SK-N-SH (cell line): ENCODE results near the gene MYH15. TPM values are rescaled to one million over a fixed set of nuclear protein-coding genes. Genes with fewer than 3 reads are reported as not detected.

Experiments
- CTCF ChIA-PET: fragments of 300-600, 350-600 bp; formaldehyde crosslinking; extraction: SDS; loops from one replicate; lab custom pipeline; 2021; lab: Yijun Ruan, JAX
- POLR2A ChIA-PET: fragments of 350-600 bp; sonication (Branson Sonifier 250); formaldehyde crosslinking; extraction: SDS; loops from one replicate; lab custom pipeline; 2020; ENCODE audit warnings: antibody characterized with exemption, inconsistent platforms; lab: Yijun Ruan, JAX
- DNase-seq: peaks from one replicate; pipeline ENCODE4 v3.0.0; 2012
- H2AFZ ChIP-seq: fragments of 200-600 bp; sonication (generic); 2 replicates; pipeline ENCODE4 v1.8.1; 2016; ENCODE audit warnings: antibody characterized with exemption, mild to moderate bottlenecking, low read depth
- H3F3A ChIP-seq: fragments of 200-600 bp; sonication (generic); replicated peaks from 2 replicates; pipeline ENCODE3; 2016; ENCODE audit warnings: antibody characterized with exemption, mild to moderate bottlenecking; ENCODE audit not compliant: insufficient read depth
- H3K27ac ChIP-seq, 2 experiments: fragments of 200-500 bp in 1 of 2; fragments of 200-600 bp in 1 of 2; sonication (Bioruptor generic) in 1 of 2; sonication (generic), shearing (Covaris generic) in 1 of 2; 2 replicates each; pipeline versions ENCODE4 v1.5.1 to v1.6.1; 2014 to 2016; ENCODE audit warnings: low read depth in 2 of 2, inconsistent platforms in 1 of 2, low read length in 1 of 2, mild to moderate bottlenecking in 1 of 2, mixed read lengths in 1 of 2
- H3K27me3 ChIP-seq: fragments of 200-600 bp; sonication (generic), shearing (Covaris generic); 2 replicates; pipeline ENCODE4 v1.6.1; 2016; ENCODE audit warnings: mixed run types; ENCODE audit not compliant: insufficient read depth
- H3K36me3 ChIP-seq, 2 experiments: fragments of 200-500 bp in 1 of 2; fragments of 200-600 bp in 1 of 2; sonication (Bioruptor generic) in 1 of 2; sonication (generic) in 1 of 2; replicated peaks in 1 of 2; 2 replicates each; pipeline versions ENCODE3 to v1.5.1; 2014 to 2016; ENCODE audit warnings: low read length in 1 of 2, mild to moderate bottlenecking in 1 of 2; ENCODE audit not compliant: insufficient read depth in 2 of 2, control insufficient read depth in 1 of 2
- H3K4me1 ChIP-seq, 2 experiments: fragments of 200-500 bp in 1 of 2; fragments of 200-600 bp in 1 of 2; sonication (Bioruptor generic) in 1 of 2; sonication (generic), shearing (Covaris generic) in 1 of 2; 2 replicates each; pipeline versions ENCODE4 v1.5.1 to v1.6.1; 2014 to 2016; ENCODE audit warnings: low read depth in 1 of 2, low read length in 1 of 2, mixed run types in 1 of 2; ENCODE audit not compliant: insufficient read depth in 2 of 2, control insufficient read depth in 1 of 2
- H3K4me2 ChIP-seq: fragments of 200-600 bp; sonication (generic), shearing (Covaris generic); 2 replicates; pipeline ENCODE4 v1.6.1; 2017; ENCODE audit warnings: mixed run types
- H3K4me3 ChIP-seq, 2 experiments: fragments of 200-500 bp in 1 of 2; fragments of 200-600 bp in 1 of 2; sonication (Bioruptor generic) in 1 of 2; sonication (generic), shearing (Covaris generic) in 1 of 2; 2 replicates each; pipeline versions ENCODE4 v1.5.1 to v1.8.1; 2014 to 2016; ENCODE audit warnings: low read depth in 2 of 2, inconsistent platforms in 1 of 2, low read length in 1 of 2, mild to moderate bottlenecking in 1 of 2, mixed read lengths in 1 of 2, moderate library complexity in 1 of 2
- H3K79me2 ChIP-seq: fragments of 200-600 bp; sonication (generic); 2 replicates; pipeline ENCODE4 v1.8.1; 2017; ENCODE audit warnings: mild to moderate bottlenecking; ENCODE audit not compliant: insufficient read depth
- H3K9ac ChIP-seq: fragments of 200-600 bp; sonication (generic); 2 replicates; pipeline ENCODE4 v1.6.1; 2017; ENCODE audit warnings: mixed run types
- H3K9me2 ChIP-seq: fragments of 200-600 bp; sonication (generic); 2 replicates; pipeline ENCODE4 v1.6.1; 2017; ENCODE audit warnings: mixed run types
- H3K9me3 ChIP-seq: fragments of 200-600 bp; sonication (generic); 2 replicates; pipeline ENCODE4 v1.6.1; 2017; ENCODE audit warnings: mixed run types, mild to moderate bottlenecking, moderate library complexity
- H4K20me1 ChIP-seq: fragments of 200-600 bp; sonication (generic); 2 replicates; pipeline ENCODE4 v1.6.1; 2017; ENCODE audit warnings: mild to moderate bottlenecking, mixed run types; ENCODE audit not compliant: insufficient read depth
- CHD2 ChIP-seq: fragments of 150-350 bp; IDR thresholded peaks from 2 replicates; pipeline ENCODE4 v1.6.1; 2018; ENCODE audit warnings: low read length; ENCODE audit not compliant: partially characterized antibody
- ELF1 ChIP-seq: IDR thresholded peaks from 2 replicates; pipeline ENCODE4 v1.4.0; 2012
- EP300 ChIP-seq, 2 experiments: IDR thresholded peaks; 2 replicates each; pipeline versions ENCODE4 v1.4.0 to v1.6.1; 2012; ENCODE audit warnings: borderline replicate concordance in 1 of 2, low read depth in 1 of 2, low read length in 1 of 2
- EZH2phosphoT487 ChIP-seq: fragments of 200-600 bp; sonication (generic); IDR thresholded peaks from 2 replicates; pipeline ENCODE4 v1.6.1; 2017; ENCODE audit warnings: low read depth, mixed run types, mild to moderate bottlenecking, antibody characterized with exemption, moderate library complexity, borderline replicate concordance
- FOXJ3 ChIP-seq: sonication (generic); formaldehyde crosslinking; IDR thresholded peaks from 2 replicates; pipeline ENCODE4 v1.5.1; 2020; ENCODE audit warnings: mild to moderate bottlenecking, missing genetic modification reagents
- GABPA ChIP-seq: IDR thresholded peaks from 2 replicates; pipeline ENCODE4 v1.4.0; 2012; ENCODE audit warnings: low read depth, mild to moderate bottlenecking
- GATA2 ChIP-seq: sonication (generic); formaldehyde crosslinking; IDR thresholded peaks from 2 replicates; pipeline ENCODE4 v1.5.0; 2020; ENCODE audit warnings: mild to moderate bottlenecking, missing genetic modification reagents
- MXI1 ChIP-seq: IDR thresholded peaks from 2 replicates; pipeline ENCODE4 v1.6.1; 2012; ENCODE audit warnings: mild to moderate bottlenecking, low read depth, low read length, improper control_type of control experiment
- NFIC ChIP-seq: IDR thresholded peaks from 2 replicates; pipeline ENCODE4 v1.4.0; 2012; ENCODE audit warnings: borderline replicate concordance
- NRF1 ChIP-seq: IDR thresholded peaks from 2 replicates; pipeline ENCODE4 v1.6.1; 2012; ENCODE audit warnings: low read depth, mild to moderate bottlenecking, low read length
- PBX3 ChIP-seq: IDR thresholded peaks from 2 replicates; pipeline ENCODE4; 2012
- POLR2AphosphoS5 ChIP-seq: IDR thresholded peaks from 2 replicates; pipeline ENCODE4 v1.6.1; 2012; ENCODE audit warnings: low read depth, low read length
- RAD21 ChIP-seq: IDR thresholded peaks from 2 replicates; pipeline ENCODE4 v1.6.1; 2012; ENCODE audit warnings: mild to moderate bottlenecking, low read length
- RFX5 ChIP-seq: IDR thresholded peaks from 2 replicates; pipeline ENCODE4 v1.6.1; 2012; ENCODE audit warnings: mild to moderate bottlenecking, improper control_type of control experiment, low read length
- RXRA ChIP-seq: IDR thresholded peaks from 2 replicates; pipeline ENCODE4 v1.4.0; 2012; ENCODE audit warnings: low read depth, mild to moderate bottlenecking, borderline replicate concordance
- SIN3A ChIP-seq: IDR thresholded peaks from 2 replicates; pipeline ENCODE4 v1.6.1; 2012; ENCODE audit warnings: low read depth, mild to moderate bottlenecking, low read length, moderate library complexity, borderline replicate concordance
- TAF1 ChIP-seq: IDR thresholded peaks from 2 replicates; pipeline ENCODE4 v1.6.1; 2012; ENCODE audit warnings: low read depth, mild to moderate bottlenecking, low read length, moderate library complexity, borderline replicate concordance
- TCF12 ChIP-seq: IDR thresholded peaks from 2 replicates; pipeline ENCODE4 v1.4.0; 2012
- TEAD4 ChIP-seq: IDR thresholded peaks from 2 replicates; pipeline ENCODE4 v1.4.0; 2012; ENCODE audit warnings: mild to moderate bottlenecking, borderline replicate concordance; ENCODE audit not compliant: insufficient read depth
- ZBTB33 ChIP-seq: IDR thresholded peaks from 2 replicates; pipeline ENCODE4 v1.4.0; 2012; ENCODE audit warnings: low read depth, borderline replicate concordance
- WGBS: methylation state at CpG from one replicate; pipeline ENCODE4 v1.1.6; 2017; ENCODE audit warnings: low lambda C conversion rate; 5-methylcytosine and 5-hydroxymethylcytosine counted together
- polyA plus RNA-seq, 3 experiments: library from polyadenylated mRNA; depleted of rRNA; stranded (reverse); fragments of >200 nt; gene quantifications; 2 replicates each; pipeline ENCODE4 v1.2.3, GENCODE V29; 2012
- TF ChIP-seq, protein P1 (sequence below): IDR thresholded peaks from 2 replicates; pipeline ENCODE4 v1.4.0; 2012; ENCODE audit warnings: low read depth, borderline replicate concordance
- TF ChIP-seq, protein P2 (sequence below): IDR thresholded peaks from 2 replicates; pipeline ENCODE4 v1.4.0; 2012; ENCODE audit warnings: low read depth
- TF ChIP-seq, protein P3 (sequence below): fragments of 200-600 bp; sonication (generic); IDR thresholded peaks from 2 replicates; pipeline ENCODE4 v1.6.1; 2017; ENCODE audit warnings: antibody characterized with exemption, mild to moderate bottlenecking, moderate library complexity

The MYH15 gene
- polyA plus RNA-seq, 1 of the 3 experiments (the other 2 are of a cell fraction): 2.1 TPM

GRCh38 chr3:108403686-108404345 lies 106.6 kb downstream of the MYH15 start:
- CTCF ChIA-PET: interaction anchor here (0.6 to 3.6 kb wide), 8 partner anchors 69 to 743 kb away, joined by 3 to 12 read pairs (median 4); no protein-coding TSS in a partner anchor

More at GRCh38 chr3:108403686-108404345, 106.6 kb downstream of the MYH15 start:
- Histone ChIP-seq H3K79me2 (no peaks in the 10 kb centered on the region), H3K9ac (peak overlapping the region; percentile 22; the same call in 1 of the 2 replicates), H3F3A (peaks cover 17% of the 10 kb centered on the region), H3K4me3 (peak overlapping the region; percentile 7 to 11; a peak in 1 of 4 replicates), H2AFZ (no peak overlapping the region; the same call in 1 of the 2 replicates), H3K27ac (peak overlapping the region; percentile 64 to 75; a peak in 3 of 4 replicates), H3K36me3 (no peaks in the 10 kb centered on the region), H3K4me1 (peaks cover 15 to 18% of the 10 kb centered on the region in 2 experiments), H4K20me1 (no peaks in the 10 kb centered on the region), H3K9me2 (no peaks in the 10 kb centered on the region), H3K9me3 (no peaks in the 10 kb centered on the region), H3K4me2 (peak overlapping the region; percentile 67), H3K27me3 (no peaks in the 10 kb centered on the region)
- no peak for DNase-seq
- WGBS: 32% methylated on average over 4 of the region's 4 CpGs
- POLR2A ChIA-PET: interaction anchor here (0.8 kb wide), 1 partner anchor 25 kb away, joined by 3 read pairs; no protein-coding TSS in a partner anchor
- TF ChIP-seq GABPA (no peak), TCF12 (peak; percentile 29), MXI1 (no peak), EZH2phosphoT487 (no peak), POLR2AphosphoS5 (no peak), GATA2 (no peak), RXRA (no peak), CHD2 (no peak), TAF1 (no peak), RFX5 (no peak), PBX3 (peak; percentile 45; the same call in 1 of the 2 replicates), ZBTB33 (no peak), RAD21 (no peak), TEAD4 (no peak), SIN3A (no peak), NFIC (no peak), NRF1 (no peak), EP300 (IDR thresholded peaks at IDR 0.05; ENCODE audit: borderline replicate concordance in 1 of 2, low read depth in 1 of 2, low read length in 1 of 2) (peak in 1 of 2 experiments; percentile 16; a peak in 1 of 4 replicates), ELF1 (no peak), FOXJ3 (CRISPR knock-in tag) (no peak)
- TF ChIP-seq, protein P1, sequence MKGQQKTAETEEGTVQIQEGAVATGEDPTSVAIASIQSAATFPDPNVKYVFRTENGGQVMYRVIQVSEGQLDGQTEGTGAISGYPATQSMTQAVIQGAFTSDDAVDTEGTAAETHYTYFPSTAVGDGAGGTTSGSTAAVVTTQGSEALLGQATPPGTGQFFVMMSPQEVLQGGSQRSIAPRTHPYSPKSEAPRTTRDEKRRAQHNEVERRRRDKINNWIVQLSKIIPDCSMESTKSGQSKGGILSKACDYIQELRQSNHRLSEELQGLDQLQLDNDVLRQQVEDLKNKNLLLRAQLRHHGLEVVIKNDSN: no peak
- TF ChIP-seq, protein P2, sequence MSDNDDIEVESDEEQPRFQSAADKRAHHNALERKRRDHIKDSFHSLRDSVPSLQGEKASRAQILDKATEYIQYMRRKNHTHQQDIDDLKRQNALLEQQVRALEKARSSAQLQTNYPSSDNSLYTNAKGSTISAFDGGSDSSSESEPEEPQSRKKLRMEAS: no peak
- TF ChIP-seq, protein P3, sequence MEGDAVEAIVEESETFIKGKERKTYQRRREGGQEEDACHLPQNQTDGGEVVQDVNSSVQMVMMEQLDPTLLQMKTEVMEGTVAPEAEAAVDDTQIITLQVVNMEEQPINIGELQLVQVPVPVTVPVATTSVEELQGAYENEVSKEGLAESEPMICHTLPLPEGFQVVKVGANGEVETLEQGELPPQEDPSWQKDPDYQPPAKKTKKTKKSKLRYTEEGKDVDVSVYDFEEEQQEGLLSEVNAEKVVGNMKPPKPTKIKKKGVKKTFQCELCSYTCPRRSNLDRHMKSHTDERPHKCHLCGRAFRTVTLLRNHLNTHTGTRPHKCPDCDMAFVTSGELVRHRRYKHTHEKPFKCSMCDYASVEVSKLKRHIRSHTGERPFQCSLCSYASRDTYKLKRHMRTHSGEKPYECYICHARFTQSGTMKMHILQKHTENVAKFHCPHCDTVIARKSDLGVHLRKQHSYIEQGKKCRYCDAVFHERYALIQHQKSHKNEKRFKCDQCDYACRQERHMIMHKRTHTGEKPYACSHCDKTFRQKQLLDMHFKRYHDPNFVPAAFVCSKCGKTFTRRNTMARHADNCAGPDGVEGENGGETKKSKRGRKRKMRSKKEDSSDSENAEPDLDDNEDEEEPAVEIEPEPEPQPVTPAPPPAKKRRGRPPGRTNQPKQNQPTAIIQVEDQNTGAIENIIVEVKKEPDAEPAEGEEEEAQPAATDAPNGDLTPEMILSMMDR: no peak
